HCT116 (cell line): ENCODE results near the gene CHIC1. TPM values are rescaled to one million over a fixed set of nuclear protein-coding genes. Genes with fewer than 3 reads are reported as not detected.
"Not testable (repeated sequence)": the region's sequence is repeated elsewhere in the genome, so short reads cannot be mapped to it uniquely, and the experiment has no call there.

ENCODE experiments used
- ATAC-seq: fragments of 200-7000 bp; cut with Tn5 transposase; 2 replicates; pipeline ENCODE4 v1.9.1; 2020; ENCODE audit warnings: mild to moderate bottlenecking, moderate library complexity
- BruUV-seq: library from RNA; stranded (reverse); fragments of 400-500 nt; replicated peaks from 2 replicates; lab custom pipeline; 2021; lab: Mats Ljungman, UMichigan
- CTCF ChIA-PET: fragments of 300-600 bp; sonication (Branson Sonifier 250); formaldehyde crosslinking; loops from one replicate; lab custom pipeline; 2021; ENCODE audit warnings: antibody characterized with exemption; lab: Charles Lee
- POLR2A ChIA-PET: fragments of 300-600, 350-600 bp; sonication (Branson Sonifier 250); formaldehyde crosslinking; loops from one replicate; lab custom pipeline; 2021; ENCODE audit warnings: antibody characterized with exemption; lab: Charles Lee
- RAD21 ChIA-PET, 2 experiments: fragments of 300-600 bp; sonication (Branson Sonifier 250); formaldehyde crosslinking; loops; one replicate each; lab custom pipeline; 2023; ENCODE audit warnings: low total read pairs in 2 of 2; ENCODE audit not compliant: uncharacterized antibody in 2 of 2, unreplicated experiment in 2 of 2, low non-redundant PET in 1 of 2; lab: Charles Lee
- DNase-seq: peaks from one replicate; pipeline ENCODE4 v3.0.0-alpha.2; 2010; ENCODE audit warnings: low read depth, low spot score
- H2AFZ ChIP-seq: fragments of 200-600 bp; shearing (Covaris generic), sonication (generic); 2 replicates; pipeline ENCODE4 v1.6.1; 2017; ENCODE audit warnings: low read depth, mixed run types, mixed read lengths, antibody characterized with exemption, low read length; ENCODE audit not compliant: poor library complexity, severe bottlenecking
- H3K27ac ChIP-seq: 2 replicates; pipeline ENCODE4 v1.5.1; 2012; ENCODE audit warnings: low read depth, low read length
- H3K27me3 ChIP-seq: fragments of 200-600 bp; sonication (generic); 2 replicates; pipeline ENCODE4 v1.6.1; 2016; ENCODE audit warnings: mixed run types, low read length, mixed read lengths; ENCODE audit not compliant: insufficient read depth
- H3K36me3 ChIP-seq, 2 experiments: fragments of 200-500 bp in 1 of 2; fragments of 200-600 bp in 1 of 2; sonication (Bioruptor generic) in 1 of 2; sonication (generic) in 1 of 2; 2 replicates each; pipeline versions ENCODE4 v1.5.1 to v1.6.1; 2014 to 2016; ENCODE audit warnings: low read length in 2 of 2, inconsistent platforms in 1 of 2, mixed read lengths in 1 of 2, mixed run types in 1 of 2; ENCODE audit not compliant: insufficient read depth in 2 of 2, control insufficient read depth in 1 of 2
- H3K4me1 ChIP-seq, 2 experiments: fragments of 200-600 bp in 1 of 2; sonication (generic) in 1 of 2; 2 replicates each; pipeline versions ENCODE4 v1.5.1 to v1.6.1; 2012 to 2017; ENCODE audit warnings: low read length in 2 of 2, inconsistent platforms in 1 of 2, mild to moderate bottlenecking in 1 of 2, mixed read lengths in 1 of 2, mixed run types in 1 of 2, moderate library complexity in 1 of 2; ENCODE audit not compliant: insufficient read depth in 2 of 2, control insufficient read depth in 1 of 2
- H3K4me2 ChIP-seq: fragments of 200-600 bp; sonication (generic); 2 replicates; pipeline ENCODE4 v1.6.1; 2017; ENCODE audit warnings: mixed run types, low read length, mixed read lengths
- H3K4me3 ChIP-seq, 2 experiments: fragments of 200-600 bp in 1 of 2; sonication (generic) in 1 of 2; replicated peaks in 1 of 2; 2 replicates each; pipeline ENCODE4 v1.5.1; 2011 to 2016; ENCODE audit warnings: low read length in 2 of 2, control low read depth in 1 of 2, low read depth in 1 of 2, mild to moderate bottlenecking in 1 of 2, mixed read lengths in 1 of 2, mixed run types in 1 of 2
- H3K79me2 ChIP-seq: fragments of 200-600 bp; sonication (generic); 2 replicates; pipeline ENCODE4 v1.6.1; 2017; ENCODE audit warnings: mild to moderate bottlenecking, mixed run types, low read length, moderate library complexity, mixed read lengths; ENCODE audit not compliant: insufficient read depth
- H3K9ac ChIP-seq: fragments of 200-600 bp; sonication (generic); 2 replicates; pipeline ENCODE4 v1.6.1; 2016; ENCODE audit warnings: low read length, mixed read lengths
- H3K9me2 ChIP-seq: fragments of 200-600 bp; sonication (generic), shearing (Covaris generic); 2 replicates; pipeline ENCODE4 v1.6.1; 2017; ENCODE audit warnings: mixed run types, mild to moderate bottlenecking, moderate library complexity; ENCODE audit not compliant: insufficient read depth
- H3K9me3 ChIP-seq, 2 experiments: fragments of 200-500 bp in 1 of 2; fragments of 200-600 bp in 1 of 2; sonication (Bioruptor generic) in 1 of 2; sonication (generic) in 1 of 2; 2 replicates each; pipeline ENCODE4 v1.6.1; 2014 to 2017; ENCODE audit warnings: low read length in 2 of 2, mixed read lengths in 2 of 2, inconsistent platforms in 1 of 2, low read depth in 1 of 2, mild to moderate bottlenecking in 1 of 2, mixed run types in 1 of 2, moderate library complexity in 1 of 2; ENCODE audit not compliant: control insufficient read depth in 1 of 2, insufficient read depth in 1 of 2
- H4K20me1 ChIP-seq: fragments of 200-600 bp; sonication (generic), shearing (Covaris generic); 2 replicates; pipeline ENCODE4 v1.6.1; 2017; ENCODE audit warnings: mixed run types, mild to moderate bottlenecking, moderate library complexity; ENCODE audit not compliant: insufficient read depth
- ATF3 ChIP-seq: IDR thresholded peaks from 2 replicates; pipeline ENCODE4 v1.6.1; 2012
- CEBPB ChIP-seq: IDR thresholded peaks from 2 replicates; pipeline ENCODE4 v1.6.1; 2012; ENCODE audit warnings: low read depth
- ELF1 ChIP-seq: IDR thresholded peaks from 2 replicates; pipeline ENCODE4 v1.6.1; 2012; ENCODE audit warnings: low read depth, borderline replicate concordance
- EZH2 ChIP-seq: fragments of 200-600 bp; sonication (generic); IDR thresholded peaks from 2 replicates; pipeline ENCODE4 v1.6.1; 2017; ENCODE audit warnings: antibody characterized with exemption, mixed run types
- EZH2phosphoT487 ChIP-seq: fragments of 200-600 bp; IDR thresholded peaks from 2 replicates; pipeline ENCODE4 v1.6.1; 2018; ENCODE audit warnings: antibody characterized with exemption, borderline replicate concordance
- FOSL1 ChIP-seq: IDR thresholded peaks from 2 replicates; pipeline ENCODE4 v1.6.1; 2012; ENCODE audit warnings: low read depth
- JUND ChIP-seq: IDR thresholded peaks from 2 replicates; pipeline ENCODE4 v1.6.1; 2012
- MAX ChIP-seq: IDR thresholded peaks from 2 replicates; pipeline ENCODE4 v1.6.1; 2012
- POLR2A ChIP-seq: IDR thresholded peaks from 2 replicates; pipeline ENCODE4 v1.7.0; 2011; ENCODE audit warnings: borderline replicate concordance; ENCODE audit not compliant: insufficient read depth, insufficient read length; ENCODE audit errors: extremely low read depth
- SIN3A ChIP-seq: IDR thresholded peaks from 2 replicates; pipeline ENCODE4 v1.6.1; 2012; ENCODE audit warnings: low read depth
- SRF ChIP-seq: IDR thresholded peaks from 2 replicates; pipeline ENCODE4 v1.6.1; 2012; ENCODE audit warnings: low read depth
- ZBTB33 ChIP-seq: IDR thresholded peaks from 2 replicates; pipeline ENCODE4 v1.6.1; 2011; ENCODE audit warnings: mild to moderate bottlenecking, low read length, moderate library complexity; ENCODE audit not compliant: insufficient replicate concordance; ENCODE audit errors: extremely low read depth
- ZFX ChIP-seq: fragments of 450-650 bp; IDR thresholded peaks from 2 replicates; pipeline ENCODE4 v1.6.1; 2017
- intact Hi-C: fragments of 100-400 bp; cut with micrococcal nuclease; formaldehyde crosslinking; loops from 2 replicates; pipeline ENCODE4 v1.10.0; 2022
- total RNA-seq: library from RNA; stranded (reverse); gene quantifications from one replicate; pipeline ENCODE4 v1.2.1, GENCODE V29; 2021; ENCODE audit not compliant: unreplicated experiment

CHIC1 gene
- total RNA-seq, 1 experiment from 2014 or later, result 0.10 TPM

GRCh38 chrX:73615022-73615421 lies 52.0 kb downstream of the CHIC1 start:
- Histone ChIP-seq H3K9me3 (no peaks in the 10 kb centered on the region), H3K27me3 (no peaks in the 10 kb centered on the region), H3K4me3 (no peak overlapping the region), H4K20me1 (no peaks in the 10 kb centered on the region), H3K9ac (no peak overlapping the region), H3K4me2 (no peak overlapping the region), H3K9me2 (no peaks in the 10 kb centered on the region), H3K4me1 (no peaks in the 10 kb centered on the region), H3K79me2 (no peaks in the 10 kb centered on the region), H2AFZ (no peak overlapping the region)
- RAD21 ChIA-PET, result no interaction called here
- no peak for DNase-seq
- CTCF ChIA-PET, result no interaction called here
- POLR2A ChIA-PET, result no interaction called here
- intact Hi-C loops, result no loop called here
- TF ChIP-seq SIN3A (no peak), EZH2 (no peak), ZFX (no peak), SRF (no peak), EZH2phosphoT487 (no peak), MAX (no peak), JUND (no peak), CEBPB (no peak), ELF1 (no peak), POLR2A (no peak), FOSL1 (no peak), ZBTB33 (no peak), ATF3 (no peak)
- TF ChIP-seq, all 23 proteins: peak for 0
- no peak for ATAC-seq
- no TSS peak for BruUV-seq
- Histone ChIP-seq H3K36me3 (no peaks in the 10 kb centered on the region), H3K27ac (no peak overlapping the region)

GRCh38 chrX:73641669-73642068 lies 78.7 kb downstream of the CHIC1 start:
- POLR2A ChIA-PET, H3K27ac ChIP-seq, H3K9ac ChIP-seq, CTCF ChIA-PET, H3K4me2 ChIP-seq, RAD21 ChIA-PET, H4K20me1 ChIP-seq, DNase-seq, H3K79me2 ChIP-seq, H3K4me3 ChIP-seq, H2AFZ ChIP-seq, H3K9me3 ChIP-seq, H3K9me2 ChIP-seq, H3K36me3 ChIP-seq, H3K4me1 ChIP-seq, ATAC-seq, H3K27me3 ChIP-seq, BruUV-seq, intact Hi-C loops: not testable (repeated sequence)
